Measurements from ENCODE around the gene TMEM132D.

The TMEM132D gene

GRCh38 chr12:129103231-129103630 lies 800.6 kb downstream of the TMEM132D start:
- no peak for DNase-seq (ENCODE audit: low read depth in 2 of 2)

DNA sequence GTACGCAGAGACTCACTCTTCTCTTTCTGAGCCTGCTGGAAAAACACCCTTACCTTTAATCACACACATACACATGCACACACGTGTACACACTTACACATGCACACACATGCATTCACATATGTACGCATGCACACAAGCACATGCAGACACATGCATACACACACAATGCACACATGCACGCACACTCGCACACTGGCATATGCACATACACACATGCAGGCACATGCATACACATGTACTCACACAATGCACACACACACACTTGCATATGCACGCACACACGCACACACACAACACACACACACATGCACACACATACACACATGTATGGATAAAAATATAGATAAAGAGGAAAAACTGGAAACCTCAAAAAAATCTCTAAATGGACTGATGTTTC lies 801.6 kb downstream of the TMEM132D start:
- no peak for DNase-seq (ENCODE audit: low read depth in 2 of 2)

- DNase-seq (ENCODE audit: low read depth in 2 of 2) = no peak
Measured at GRCh38 chr12:129101816-129102215, 802.0 kb downstream of the TMEM132D start.

GRCh38 chr12:129101404-129101803 lies 802.4 kb downstream of the TMEM132D start:
- no peak for DNase-seq (ENCODE audit: low read depth in 2 of 2)

DNA sequence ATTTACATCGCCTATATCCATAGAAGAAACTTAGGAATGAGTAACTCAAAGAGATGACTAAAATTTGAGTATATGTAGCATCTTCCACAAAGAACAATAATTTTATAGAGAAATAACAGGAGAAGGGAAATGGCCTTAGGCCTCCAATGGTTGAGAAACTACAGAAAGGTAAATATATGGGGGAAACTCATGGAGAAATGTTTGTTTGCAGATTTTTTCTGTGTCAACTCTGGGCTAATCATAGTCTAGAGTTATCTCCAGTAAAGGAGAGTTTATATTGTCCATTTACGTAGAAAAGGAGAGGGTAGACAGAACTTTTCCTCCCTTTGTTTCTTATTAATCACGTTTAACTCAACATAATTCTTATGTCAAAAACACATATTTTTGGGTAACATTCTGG lies 806.4 kb downstream of the TMEM132D start:
- DNase-seq (ENCODE audit: low read depth in 2 of 2) = no peak

DNA sequence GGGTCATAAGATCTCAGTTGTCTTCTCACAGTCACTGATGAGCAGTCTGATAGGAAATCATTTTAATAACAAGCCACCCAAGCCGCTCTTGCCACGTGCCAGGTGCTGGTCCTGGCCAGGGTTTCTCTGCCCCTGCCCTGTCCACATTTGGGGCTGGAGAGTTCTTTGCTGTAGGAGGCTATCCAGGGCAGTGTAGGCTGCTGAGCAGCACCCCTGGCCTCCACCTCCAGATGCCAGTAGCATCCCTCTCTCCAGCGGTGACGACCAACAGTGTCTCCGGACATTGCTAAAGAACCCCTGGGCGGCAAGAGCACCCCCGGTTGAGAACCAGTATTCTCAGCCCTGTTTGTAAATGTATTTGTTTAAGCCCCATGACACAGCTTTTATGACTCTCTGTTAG lies 806.9 kb downstream of the TMEM132D start:
- DNase-seq (ENCODE audit: low read depth in 2 of 2) = no peak

GRCh38 chr12:129096184-129096583 lies 807.6 kb downstream of the TMEM132D start:
- no peak for DNase-seq (ENCODE audit: low read depth in 2 of 2)

- no peak for DNase-seq (ENCODE audit: low read depth in 2 of 2)
Measured at GRCh38 chr12:129089576-129089975, 814.2 kb downstream of the TMEM132D start.

DNA sequence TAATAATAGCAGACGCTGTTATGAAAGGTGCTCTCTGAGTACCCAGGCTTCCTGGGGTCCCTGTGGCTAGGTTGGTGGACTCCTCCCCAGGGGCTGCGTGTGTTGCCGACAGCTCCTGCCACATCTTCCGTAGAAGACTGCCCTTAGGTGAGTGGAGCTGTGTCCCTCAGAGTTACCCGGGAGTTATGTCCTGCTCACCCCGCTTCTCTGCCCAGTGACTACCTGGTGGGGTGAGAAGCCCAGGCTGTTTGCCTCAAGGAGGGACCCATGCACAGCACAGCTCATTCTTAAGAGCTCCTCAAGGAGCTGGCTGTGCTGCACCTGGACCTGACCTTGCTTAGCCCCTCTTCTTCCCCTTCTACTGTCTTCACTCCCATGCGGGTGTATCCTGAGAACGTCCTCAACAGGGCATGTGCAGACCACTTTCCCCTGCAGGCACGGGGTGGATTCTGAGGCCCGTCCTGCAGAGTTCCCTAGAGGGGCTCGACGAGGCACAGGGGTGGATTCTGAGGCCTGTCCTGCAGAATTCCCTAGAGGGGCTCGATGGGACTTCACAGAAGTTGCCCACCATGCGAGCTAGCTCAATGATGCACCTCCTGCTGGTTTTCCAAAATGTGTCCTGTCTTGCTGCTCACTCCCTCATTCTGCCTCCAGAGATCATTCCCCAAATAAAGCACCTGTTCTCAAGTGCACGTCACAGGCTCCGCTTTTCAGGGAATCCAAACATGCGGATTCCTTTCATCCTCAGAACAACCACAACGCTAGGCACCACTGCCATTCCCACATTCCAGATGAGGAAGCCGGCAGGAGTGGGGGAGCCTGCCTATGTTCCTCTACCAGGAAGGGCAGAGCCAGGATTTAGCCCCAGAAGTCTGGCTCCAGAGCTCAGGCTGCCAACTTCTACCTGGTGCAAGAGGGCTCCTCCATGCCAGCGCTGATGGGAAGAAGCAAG lies 818.7 kb downstream of the TMEM132D start:
- DNase-seq (ENCODE audit: low read depth in 2 of 2) = no peak

DNA sequence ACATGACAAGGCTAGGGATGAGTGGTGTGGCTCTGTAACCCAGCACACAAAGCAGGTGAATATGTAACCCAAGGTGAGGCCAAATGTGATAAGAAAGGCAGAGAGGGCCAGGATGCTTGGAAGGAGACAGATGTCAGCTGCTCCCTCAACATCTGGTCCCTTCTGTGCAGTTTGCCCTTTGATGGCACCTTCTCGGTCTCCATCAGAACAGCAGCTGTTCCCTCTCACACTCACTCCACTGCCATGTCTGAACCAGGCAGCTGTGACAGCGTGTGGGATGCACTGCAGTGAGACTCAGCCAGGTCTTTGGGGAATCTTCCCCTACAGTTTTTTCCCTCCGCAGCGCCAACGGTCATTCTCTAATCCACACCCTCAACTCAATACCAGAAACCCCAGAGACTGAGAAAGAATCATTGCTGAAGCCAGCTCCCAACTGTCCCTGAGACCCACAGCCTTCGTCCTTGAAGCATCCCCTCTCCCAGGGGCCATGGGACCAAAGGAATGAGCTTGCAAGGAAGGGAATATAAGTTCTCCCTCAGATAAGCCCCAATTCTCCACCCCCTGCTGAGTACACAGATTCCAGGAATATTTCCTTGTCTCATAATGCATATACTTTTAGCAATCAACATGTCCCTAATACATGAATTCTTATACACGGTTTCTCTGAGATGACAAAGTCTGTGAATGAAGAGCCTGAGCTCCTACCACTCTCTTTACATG lies 820.5 kb downstream of the TMEM132D start:
- DNase-seq (ENCODE audit: low read depth in 2 of 2) = no peak

DNA sequence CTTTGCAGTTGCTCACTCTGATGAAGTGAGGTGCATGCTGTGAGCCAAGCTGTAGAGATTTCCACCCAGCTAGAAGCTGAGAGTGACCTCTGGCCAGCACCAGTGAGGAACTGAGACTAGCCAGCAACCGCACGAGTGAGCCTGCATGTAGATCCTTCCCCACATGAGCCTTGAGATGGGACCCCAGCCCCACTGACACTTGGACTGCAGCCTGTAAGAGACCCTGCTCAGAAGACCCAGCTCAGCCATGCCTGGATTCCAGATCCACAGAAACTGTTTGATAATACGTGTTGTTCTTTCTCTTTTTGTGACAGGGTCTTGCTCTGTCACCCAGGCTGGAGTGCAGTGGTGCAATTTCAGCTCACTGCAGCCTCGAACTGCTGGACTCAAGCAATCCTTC lies 821.4 kb downstream of the TMEM132D start:
- no peak for DNase-seq (ENCODE audit: low read depth in 2 of 2)

GRCh38 chr12:129081755-129082250 lies 822.0 kb downstream of the TMEM132D start:
- DNase-seq (ENCODE audit: low read depth in 2 of 2) = no peak

GRCh38 chr12:129080821-129081220 lies 823.0 kb downstream of the TMEM132D start:
- DNase-seq (ENCODE audit: low read depth in 2 of 2) = no peak

GRCh38 chr12:129080391-129080790 lies 823.4 kb downstream of the TMEM132D start:
- DNase-seq (ENCODE audit: low read depth in 2 of 2) = no peak

DNA sequence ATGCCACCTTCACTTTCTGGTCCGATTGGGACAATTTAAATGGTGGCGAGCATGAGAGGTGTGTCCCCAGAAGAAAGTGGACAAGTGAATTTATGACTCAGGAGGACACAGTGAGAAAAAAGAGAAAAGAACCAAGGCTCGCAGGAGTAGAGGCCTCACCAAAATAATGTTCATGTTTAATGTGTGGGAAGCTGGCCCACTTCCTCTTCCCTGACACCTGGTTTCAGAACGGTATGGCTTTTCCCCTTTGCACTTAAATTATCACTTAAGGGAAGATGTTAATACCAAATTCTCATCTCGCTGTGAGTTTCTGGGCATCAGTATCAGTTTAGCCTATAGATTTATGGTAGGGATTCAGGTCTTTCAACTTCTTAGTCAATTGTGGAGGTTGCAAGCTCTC lies 824.1 kb downstream of the TMEM132D start:
- no peak for DNase-seq (ENCODE audit: low read depth in 2 of 2)

DNA sequence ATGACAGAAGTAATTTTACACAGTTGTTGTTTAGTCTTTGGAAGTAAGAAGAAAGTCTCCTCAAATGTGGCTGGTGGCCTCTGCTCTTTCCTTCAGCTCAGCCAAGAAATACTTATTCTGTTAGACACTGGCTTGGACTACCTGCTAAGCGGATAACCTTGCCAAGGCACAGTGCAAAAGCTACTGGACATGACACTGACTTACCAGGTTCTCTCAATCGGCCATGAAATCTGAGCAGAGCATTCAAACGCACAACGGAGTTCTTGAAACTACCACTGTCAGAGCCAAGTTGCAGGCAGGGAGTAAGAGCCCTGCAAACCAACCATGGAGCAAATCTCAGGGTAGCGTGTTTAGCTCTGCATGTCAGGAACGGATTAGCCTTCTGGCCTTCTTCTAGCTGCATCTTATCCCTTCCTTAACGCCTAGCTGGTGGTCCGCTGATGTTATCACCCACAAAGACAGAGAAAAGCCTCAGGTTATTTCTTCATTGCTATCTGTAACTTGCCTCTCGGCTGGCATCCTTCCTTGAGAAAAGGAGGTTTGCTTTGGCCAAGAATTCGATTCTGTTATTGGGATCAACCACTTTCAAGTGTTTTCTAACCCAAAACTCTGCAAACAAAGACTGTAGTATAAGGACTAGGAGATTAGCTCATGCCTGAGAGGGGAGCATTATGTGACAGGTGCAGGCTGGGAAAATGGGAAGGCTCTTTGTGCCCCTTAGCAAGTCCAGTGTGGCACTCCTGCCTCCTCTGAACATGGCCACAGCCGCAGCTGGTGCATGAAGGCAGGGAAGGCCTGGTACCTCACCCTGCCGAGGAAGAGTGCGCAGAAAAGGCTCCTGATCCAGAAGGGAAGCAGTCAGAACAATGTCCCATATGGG lies 827.1 kb downstream of the TMEM132D start:
- no peak for DNase-seq (ENCODE audit: low read depth in 2 of 2)

DNA sequence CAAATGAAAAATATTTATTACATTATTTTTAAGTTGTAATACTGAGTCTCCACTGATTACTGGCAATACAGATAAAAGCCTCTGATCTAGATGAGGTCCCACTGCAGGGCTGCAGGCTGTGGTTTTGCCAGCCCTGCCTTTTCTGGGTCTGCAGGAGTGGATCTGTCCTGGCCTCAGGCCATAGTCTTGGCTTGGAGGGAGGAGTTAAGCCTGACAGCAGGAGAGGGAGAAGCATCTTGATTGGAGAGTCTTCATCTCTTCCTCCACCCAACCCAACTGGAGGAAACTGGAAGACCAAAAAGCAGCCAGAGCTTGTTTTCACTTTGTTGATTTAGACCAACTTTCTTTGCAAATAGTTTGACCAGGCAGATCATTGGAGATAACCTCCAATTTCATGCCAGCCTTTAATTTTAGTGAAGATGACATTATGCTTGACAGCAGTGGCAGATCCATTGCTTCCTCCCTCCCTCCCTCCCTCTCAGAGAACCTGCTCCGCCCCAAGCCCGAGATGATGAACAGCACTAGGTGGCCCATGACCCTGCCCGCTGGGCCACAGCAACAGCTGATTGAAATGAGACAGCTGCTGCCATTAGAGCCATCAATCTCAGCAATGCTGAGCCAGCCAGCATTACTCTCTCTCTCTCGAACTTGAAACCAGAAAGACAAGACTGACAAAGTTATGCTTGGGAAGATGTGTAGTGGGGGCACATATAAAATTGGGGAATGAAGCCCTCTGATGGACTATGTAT lies 828.2 kb downstream of the TMEM132D start:
- DNase-seq (ENCODE audit: low read depth in 2 of 2) = no peak

GRCh38 chr12:129074379-129074778 lies 829.4 kb downstream of the TMEM132D start:
- DNase-seq (ENCODE audit: low read depth in 2 of 2) = no peak

GRCh38 chr12:129073157-129073915 lies 830.5 kb downstream of the TMEM132D start:
- no peak for DNase-seq (ENCODE audit: low read depth in 2 of 2)

- DNase-seq (ENCODE audit: low read depth in 2 of 2) = no peak
Measured at GRCh38 chr12:129071362-129071761, 832.5 kb downstream of the TMEM132D start.

Data from stimulated activated CD4-positive, alpha-beta T cell treated with anti-CD3 and anti-CD28 coated beads, Interleukin-1b, Interleukin-23, amount 100 ng/mL, for 1 hour (primary cell).